Measurements from ENCODE around the gene OXLD1.

DNA sequence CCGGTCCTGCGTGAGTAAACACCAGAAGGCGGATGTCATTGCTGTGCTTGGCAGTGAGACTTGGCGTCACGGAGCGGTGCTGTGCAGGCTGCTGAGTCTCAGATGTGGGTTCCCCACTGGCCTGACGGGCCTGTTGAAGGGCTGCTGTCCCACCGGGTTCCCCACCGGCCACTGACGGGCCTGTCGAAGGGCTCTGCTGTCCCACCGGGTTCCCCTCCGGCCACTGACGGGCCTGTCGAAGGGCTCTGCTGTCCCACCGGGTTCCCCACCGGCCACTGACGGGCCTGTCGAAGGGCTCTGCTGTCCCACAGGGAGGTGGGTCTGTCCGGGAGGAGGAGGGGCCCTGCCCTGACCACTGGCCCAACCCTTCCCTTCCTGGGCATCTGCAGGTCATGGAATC lies 20.2 kb upstream of the OXLD1 start:
- TF ChIP-seq EZH2 (IDR thresholded peaks at IDR 0.05), result no peak
- no peak for TF ChIP-seq POLR2AphosphoS5 (IDR thresholded peaks at IDR 0.05; ENCODE audit: borderline replicate concordance, low read depth, low read length)
- TF ChIP-seq FOXP2 (optimal IDR thresholded peaks at IDR 0.05; ENCODE audit: control extremely low read depth, extremely low read length, insufficient read depth), result no peak
